Measurements from ENCODE around the gene ULK4. TPM values are rescaled to one million over a fixed set of nuclear protein-coding genes. Genes with fewer than 3 reads are reported as not detected.

The ULK4 gene
- total and polyA plus RNA-seq, 2 of the 8 experiments (the other 6 are each of a cell fraction or from before 2014, with no cell fraction given), result 3.0 to 10.8 TPM

GRCh38 chr3:41208507-41209220 lies 753.2 kb downstream of the ULK4 start:
- no peak overlapping the region for H3K18ac ChIP-seq (ENCODE audit: extremely low read depth, low read length)
- H3K14ac ChIP-seq (ENCODE audit: insufficient read length), result no peak overlapping the region
- no peak overlapping the region for H3K4me2 ChIP-seq (ENCODE audit: insufficient read depth in 1 of 2, low read depth in 2 of 2, low read length in 2 of 2)
- 90 to 100% methylated on average over 2 to 7 of the region's 7 CpGs for WGBS, 2 experiments (ENCODE audit: extremely low coverage in 1 of 2, insufficient coverage in 1 of 2, insufficient read length in 1 of 2, insufficient replicate concordance in 2 of 2, low coverage in 1 of 2, low lambda C conversion rate in 2 of 2, missing lambda C conversion rate in 1 of 2)
- no peaks in the 10 kb centered on the region for H3K27me3 ChIP-seq (replicated peaks in 1 of 4; ENCODE audit: control insufficient read depth in 3 of 4, extremely low read depth in 1 of 4, insufficient read depth in 3 of 4, low read length in 3 of 4)
- H3K79me1 ChIP-seq (ENCODE audit: low read depth, low read length), result no peaks in the 10 kb centered on the region
- no peak overlapping the region for H3K4ac ChIP-seq (replicated peaks; ENCODE audit: insufficient read length, low read depth, low read length)
- no peak for TF ChIP-seq HDAC2 (IDR thresholded peaks at IDR 0.05; ENCODE audit: borderline replicate concordance in 1 of 2, low read depth in 2 of 2, low read length in 2 of 2)
- no peak for TF ChIP-seq SP1 (IDR thresholded peaks at IDR 0.05; ENCODE audit: low read depth, low read length)
- TF ChIP-seq CHD1 (IDR thresholded peaks at IDR 0.05; ENCODE audit: low read depth, low read length), result no peak
- TF ChIP-seq HDAC6 (IDR thresholded peaks at IDR 0.05; ENCODE audit: low read depth, low read length), result no peak
- no peaks in the 10 kb centered on the region for H3K9me3 ChIP-seq (ENCODE audit: insufficient read depth in 2 of 2, low read depth in 1 of 2, low read length in 1 of 2)
- no peak overlapping the region for H3K56ac ChIP-seq (replicated peaks; ENCODE audit: insufficient read length, low read depth, low read length)
- CTCF ChIA-PET (ENCODE audit: partially characterized antibody), result interaction anchor here (0.5 to 1.2 kb wide), 3 partner anchors 24 to 660 kb away, joined by 3 read pairs; no protein-coding TSS in a partner anchor
- DNase-seq (ENCODE audit: low read depth in 1 of 2, low spot score in 2 of 2) (no peak), FAIRE-seq (no peak)
- no peak overlapping the region for H2BK5ac ChIP-seq (ENCODE audit: low read depth, low read length)
- POLR2A ChIA-PET (ENCODE audit: partially characterized antibody), result interaction anchor here (0.6 to 3.1 kb wide), 4 partner anchors 9 to 566 kb away, joined by 3 to 24 read pairs (median 8); partner anchors contain the start of gene CTNNB1
- H2AFZ ChIP-seq (ENCODE audit: low read length), result no peak overlapping the region
- H3K27ac ChIP-seq (ENCODE audit: low read depth, low read length), result no peak overlapping the region
- no peak overlapping the region for H3K9ac ChIP-seq (replicated peaks in 1 of 4; ENCODE audit: extremely low read depth in 1 of 4, low read depth in 3 of 4, low read length in 3 of 4)
- no peaks in the 10 kb centered on the region for H3K23me2 ChIP-seq (ENCODE audit: low read depth, low read length)
- no peak overlapping the region for H2BK15ac ChIP-seq (ENCODE audit: low read length)
- H2BK120ac ChIP-seq (replicated peaks; ENCODE audit: low read depth, low read length), result no peak overlapping the region
- H4K91ac ChIP-seq (replicated peaks; ENCODE audit: insufficient read length, low read length), result no peak overlapping the region
- no peak overlapping the region for H3K23ac ChIP-seq (ENCODE audit: insufficient read length)
- peaks cover 70 to 99% of the 10 kb centered on the region in 2 experiments for H3K79me2 ChIP-seq (ENCODE audit: control insufficient read depth in 1 of 2, insufficient read depth in 2 of 2, low read length in 2 of 2)
- no peak overlapping the region for H4K5ac ChIP-seq (ENCODE audit: insufficient read length, low read depth, low read length)
- H3K4me1 ChIP-seq (replicated peaks in 1 of 4; ENCODE audit: control insufficient read depth in 3 of 4, insufficient read depth in 4 of 4, low read length in 3 of 4), result peaks cover 0 to 26% (median 15%) of the 10 kb centered on the region in 4 experiments; a peak in 6 of 7 replicates
- no peak overlapping the region for H2AK5ac ChIP-seq (ENCODE audit: low read depth, low read length)
- H3K4me3 ChIP-seq (ENCODE audit: extremely low read depth in 1 of 4, insufficient read depth in 2 of 4, low read depth in 3 of 4, low read length in 4 of 4), result no peak overlapping the region
- no peak overlapping the region for H4K8ac ChIP-seq (ENCODE audit: extremely low read depth, insufficient read depth, low read length)
- no peak overlapping the region for H2BK12ac ChIP-seq (ENCODE audit: low read depth, low read length)
- H2BK20ac ChIP-seq (ENCODE audit: low read length), result no peak overlapping the region
- peaks cover 42 to 53% of the 10 kb centered on the region in 2 experiments for H4K20me1 ChIP-seq (replicated peaks in 1 of 2; ENCODE audit: control insufficient read depth in 1 of 2, insufficient read depth in 2 of 2, low read length in 2 of 2)
- H3K36me3 ChIP-seq (ENCODE audit: control insufficient read depth in 2 of 4, insufficient read depth in 4 of 4, low read length in 3 of 4), result peaks cover 0 to 3% (median 0%) of the 10 kb centered on the region in 4 experiments; a peak in 1 of 8 replicates

Data from H1 (cell line).